Small intestine (tissue), 7 donors: ENCODE data around the gene HARS1. TPM values are rescaled to one million over a fixed set of nuclear protein-coding genes. Genes with fewer than 3 reads are reported as not detected.
A peak's percentile ranks its signal among the peaks of the same experiment; 100 is the strongest.
"Not testable (repeated sequence)": the region's sequence is repeated elsewhere in the genome, so short reads cannot be mapped to it uniquely, and the experiment has no call there.

Experiments
- DNase-seq, 2 donors: peaks; one replicate each; pipeline versions ENCODE4 v3.0.0 to v3.0.0-alpha.2; 2013
- FAIRE-seq: peaks from 2 replicates; lab custom pipeline; 2012; peaks lifted over from hg19 to GRCh38; lab: Jason Lieb, UNC
- H3K27ac ChIP-seq, 3 donors: one replicate each; pipeline ENCODE4 v1.5.1; 2013; ENCODE audit warnings: low read length in 2 of 3, mild to moderate bottlenecking in 2 of 3, control low read depth in 1 of 3, inconsistent platforms in 1 of 3, low read depth in 1 of 3, moderate library complexity in 1 of 3
- H3K27me3 ChIP-seq, 3 donors: one replicate each; pipeline ENCODE4 v1.6.1; 2013; ENCODE audit warnings: low read length in 3 of 3, inconsistent platforms in 1 of 3; ENCODE audit not compliant: control insufficient read depth in 3 of 3, insufficient read depth in 3 of 3
- H3K36me3 ChIP-seq, 3 donors: one replicate each; pipeline ENCODE4 v1.6.1; 2013; ENCODE audit warnings: low read length in 3 of 3, inconsistent platforms in 1 of 3, low read depth in 1 of 3, mild to moderate bottlenecking in 1 of 3, moderate library complexity in 1 of 3; ENCODE audit not compliant: control insufficient read depth in 3 of 3, insufficient read depth in 2 of 3
- H3K4me1 ChIP-seq, 3 donors: one replicate each; pipeline ENCODE4 v1.6.1; 2013; ENCODE audit warnings: low read length in 2 of 3, inconsistent platforms in 1 of 3, low read depth in 1 of 3, mild to moderate bottlenecking in 1 of 3, moderate library complexity in 1 of 3; ENCODE audit not compliant: control insufficient read depth in 3 of 3, insufficient read depth in 2 of 3
- H3K4me3 ChIP-seq, 3 donors: one replicate each; pipeline ENCODE4 v1.5.1; 2013; ENCODE audit warnings: low read length in 3 of 3, control low read depth in 1 of 3, inconsistent platforms in 1 of 3, low read depth in 1 of 3, mild to moderate bottlenecking in 1 of 3, moderate library complexity in 1 of 3
- H3K9me3 ChIP-seq, 2 donors: one replicate each; pipeline ENCODE4 v1.6.1; 2013; ENCODE audit warnings: low read depth in 1 of 2, low read length in 1 of 2; ENCODE audit not compliant: control insufficient read depth in 2 of 2, insufficient read depth in 1 of 2
- WGBS, 3 donors: extraction: QIAGEN DNeasy Blood & Tissue Kit; methylation state at CpG; one replicate each; pipeline ENCODE4 v1.1.7; 2013; 5-methylcytosine and 5-hydroxymethylcytosine counted together
- polyA plus RNA-seq, 4 donors: library from polyadenylated mRNA; stranded (reverse) in 3 of 4; unstranded in 1 of 4; fragments of 200-250 nt in 3 of 4; fragments of 120-200 nt in 1 of 4; gene quantifications; one replicate each; pipeline versions ENCODE4 v1.2.1 to v1.2.3, GENCODE V29; 2013
- donor health status: healthy with polysubstance abuse.
- donor health status: control.
- donor health status: control.
- donor health status: Bipolar disorder and iron deficiency.
- donor health status: healthy.

HARS1 gene
- polyA plus RNA-seq, 4 donors = 35.3 to 47.0 (median 40.7) TPM

DNA sequence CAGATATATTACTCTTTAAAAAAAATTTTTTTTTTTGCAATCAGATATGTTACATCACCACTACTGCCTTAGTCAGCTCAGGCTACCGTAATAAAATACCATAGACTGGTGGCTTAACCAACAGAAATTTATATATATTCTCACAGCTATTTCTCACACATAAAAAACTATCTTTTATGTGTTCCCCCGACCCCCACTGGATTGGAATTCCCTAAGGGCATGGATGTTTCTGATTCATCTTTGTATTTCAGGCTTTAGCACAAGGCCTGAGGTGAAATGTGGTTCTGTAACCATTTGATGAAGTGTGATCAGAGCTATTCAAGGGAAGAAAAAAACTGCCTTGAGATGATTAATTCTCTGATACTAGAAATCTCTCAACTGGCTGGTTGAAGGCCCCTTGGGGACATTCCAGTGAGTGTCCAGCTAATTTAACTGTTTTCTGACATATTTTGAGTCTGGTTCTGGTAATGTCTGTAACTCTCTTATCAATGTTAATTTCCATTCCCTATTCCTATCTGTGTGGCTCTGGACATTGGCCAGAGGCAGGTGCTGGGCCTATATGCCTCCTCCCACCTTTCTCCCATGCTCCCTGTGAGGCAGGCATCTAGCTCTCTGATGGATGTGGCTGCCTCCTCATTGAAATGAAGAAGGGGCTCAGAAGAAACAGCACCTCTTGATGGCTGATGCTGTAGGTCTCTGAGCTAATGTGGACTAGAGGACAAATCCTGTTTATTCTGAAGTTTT is 60.7 kb downstream of the HARS1 start:
- peaks cover 0 to 28% (median 0%) of the 10 kb centered on the region in 3 donors for H3K27me3 ChIP-seq
- H3K4me3 ChIP-seq = no peak overlapping the region
- peaks cover 2 to 6% (median 6%) of the 10 kb centered on the region in 3 donors for H3K4me1 ChIP-seq
- WGBS, 3 donors = 64 to 77% (median 68%) methylated on average over 2 of the region's 2 CpGs
- H3K27ac ChIP-seq = peak overlapping the region in 1 of 3 donors; percentile 27
- FAIRE-seq (no peak), DNase-seq (no peak)
- H3K9me3 ChIP-seq = peaks cover 0 to 11% of the 10 kb centered on the region in 2 donors
- no peaks in the 10 kb centered on the region for H3K36me3 ChIP-seq

DNA sequence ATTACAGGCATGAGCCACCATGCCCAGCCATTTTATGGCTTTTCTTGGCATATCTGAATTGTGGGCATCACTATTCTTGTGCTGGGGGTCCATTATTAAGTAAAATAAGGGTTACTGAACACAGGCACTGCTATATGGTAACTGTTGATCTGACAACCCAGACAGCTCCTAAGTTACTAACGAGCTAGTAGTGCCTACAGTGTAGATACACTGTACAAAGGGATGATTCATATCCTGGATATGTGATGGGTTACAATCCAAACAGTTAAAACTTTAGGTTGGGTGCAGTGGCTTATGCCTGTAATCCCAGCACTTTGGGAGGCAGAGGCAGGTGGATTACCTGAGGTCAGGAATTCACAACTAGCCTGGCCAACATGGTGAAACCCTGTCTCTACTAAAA is 62.5 kb downstream of the HARS1 start:
- WGBS, 3 donors = 71 to 88% (median 80%) methylated on average over 1 of the region's 1 CpG
- H3K4me3 ChIP-seq = no peak overlapping the region
- peaks cover 0 to 11% of the 10 kb centered on the region in 2 donors for H3K9me3 ChIP-seq
- FAIRE-seq = no peak
- peaks cover 0 to 25% (median 0%) of the 10 kb centered on the region in 3 donors for H3K27me3 ChIP-seq
- no peak overlapping the region for H3K27ac ChIP-seq
- H3K36me3 ChIP-seq = no peaks in the 10 kb centered on the region
- DNase-seq = no peak
- H3K4me1 ChIP-seq = peaks cover 2 to 6% (median 6%) of the 10 kb centered on the region in 3 donors

DNA sequence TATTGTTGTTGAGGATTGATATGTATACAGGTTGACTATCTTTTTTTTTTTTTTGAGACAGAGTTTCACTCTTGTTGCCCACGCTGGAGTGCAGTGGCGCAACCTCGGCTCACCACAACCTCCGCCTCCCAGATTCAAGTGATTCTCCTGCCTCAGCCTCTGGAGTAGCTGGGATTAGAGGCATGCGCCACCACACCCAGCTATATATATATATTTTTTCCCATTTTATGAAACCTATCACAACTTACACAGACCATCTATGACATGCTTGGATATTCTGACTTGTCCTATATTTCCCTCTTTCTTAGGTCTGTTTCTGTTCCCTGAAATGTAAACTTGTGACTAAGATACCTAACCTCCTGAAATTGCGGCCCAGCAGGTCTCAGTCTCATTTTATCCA is 63.2 kb downstream of the HARS1 start:
- 88 to 94% (median 91%) methylated on average over 6 of the region's 6 CpGs for WGBS, 3 donors
- Histone ChIP-seq H3K27me3 (peaks cover 0 to 22% (median 0%) of the 10 kb centered on the region in 3 donors), H3K9me3 (peaks cover 0 to 11% of the 10 kb centered on the region in 2 donors), H3K27ac (no peak overlapping the region), H3K4me1 (peaks cover 0 to 4% (median 3%) of the 10 kb centered on the region in 3 donors), H3K4me3 (no peak overlapping the region), H3K36me3 (no peaks in the 10 kb centered on the region)
- FAIRE-seq (no peak), DNase-seq (no peak)

DNA sequence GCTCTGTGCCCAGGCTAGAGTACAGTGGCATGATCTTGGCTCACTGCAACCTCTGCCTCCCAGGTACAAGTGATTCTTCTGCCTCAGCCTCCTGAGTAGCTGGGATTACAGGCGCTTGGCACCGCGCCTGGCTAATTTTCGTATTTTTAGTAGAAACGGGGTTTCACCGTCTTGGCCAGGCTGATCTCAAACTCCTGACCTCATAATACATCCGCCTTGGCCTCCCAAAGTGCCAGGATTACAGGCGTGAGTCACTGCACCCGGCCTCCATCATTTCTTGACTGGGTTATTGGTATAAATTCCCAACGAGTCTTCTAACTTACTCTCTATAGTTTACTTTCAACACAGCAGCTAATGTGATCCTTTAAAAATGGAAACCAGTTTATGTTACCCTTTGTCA is 66.3 kb downstream of the HARS1 start:
- H3K27me3 ChIP-seq, FAIRE-seq, H3K4me3 ChIP-seq, H3K36me3 ChIP-seq, DNase-seq, H3K4me1 ChIP-seq, H3K27ac ChIP-seq: not testable (repeated sequence)
- WGBS, 3 donors = 87 to 88% (median 88%) methylated on average over 10 of the region's 10 CpGs
- H3K9me3 ChIP-seq = peaks cover 0 to 11% of the 10 kb centered on the region in 2 donors

Other genes starting within 250 kb of the HARS1 start
- 10 to 100 TPM; 20.2 to 100.0 (median 60.7) TPM for gene EIF4EBP3, start 143.7 kb downstream of the HARS1 start, polyA plus RNA-seq
- 10 to 100 TPM; 19.0 to 49.9 (median 32.3) TPM for gene SRA1, start 133.9 kb downstream of the HARS1 start, polyA plus RNA-seq
- 10 to 100 TPM in 3 of 4 donors, 1 to 10 TPM in 1; 9.5 to 22.9 (median 17.4) TPM for gene APBB3, start 126.8 kb downstream of the HARS1 start, polyA plus RNA-seq
- gene SLC35A4, start 126.5 kb downstream of the HARS1 start, polyA plus RNA-seq = 10 to 100 TPM; 35.7 to 74.6 (median 57.9) TPM
- gene CD14, start 58.2 kb downstream of the HARS1 start, polyA plus RNA-seq = 10 to 100 TPM in 1 of 4 donors, 1 to 10 TPM in 3; 3.1 to 30.3 (median 8.5) TPM
- gene TMCO6, start 51.9 kb downstream of the HARS1 start, polyA plus RNA-seq = 10 to 100 TPM in 2 of 4 donors, 1 to 10 TPM in 2; 5.4 to 21.3 (median 9.9) TPM
- gene NDUFA2, start 43.7 kb downstream of the HARS1 start, polyA plus RNA-seq = 100 to 1,000 TPM in 3 of 4 donors, 10 to 100 TPM in 1; 86.0 to 414 (median 240) TPM
- 10 to 100 TPM; 60.0 to 96.6 (median 66.8) TPM for gene IK, start 43.5 kb downstream of the HARS1 start, polyA plus RNA-seq
- 10 to 100 TPM; 20.3 to 28.9 (median 22.4) TPM for gene WDR55, start 26.5 kb downstream of the HARS1 start, polyA plus RNA-seq
- 1 to 10 TPM in 3 of 4 donors, under 1 TPM in 1; 0.16 to 3.1 (median 1.9) TPM for gene DND1, start 17.8 kb downstream of the HARS1 start, polyA plus RNA-seq
- gene HARS2, start 85 bp upstream of the HARS1 start, polyA plus RNA-seq = 10 to 100 TPM; 21.8 to 38.0 (median 23.2) TPM
- 10 to 100 TPM; 50.3 to 79.2 (median 61.8) TPM for gene ZMAT2, start 9.1 kb upstream of the HARS1 start, polyA plus RNA-seq
- under 1 TPM in 2 of 4 donors, not detected in 2; 0.06 to 0.43 TPM for gene PCDHA1, start 94.8 kb upstream of the HARS1 start, polyA plus RNA-seq
- gene PCDHA2, start 103.5 kb upstream of the HARS1 start, polyA plus RNA-seq = under 1 TPM in 2 of 4 donors, not detected in 2; 0.06 to 0.07 TPM
- gene PCDHA3, start 109.7 kb upstream of the HARS1 start, polyA plus RNA-seq = under 1 TPM in 2 of 4 donors, not detected in 2; 0.10 to 0.28 TPM
- under 1 TPM in 2 of 4 donors, not detected in 2; 0.19 to 0.57 TPM for gene PCDHA4, start 115.7 kb upstream of the HARS1 start, polyA plus RNA-seq
- under 1 TPM in 2 of 4 donors, not detected in 2; 0.07 to 0.19 TPM for gene PCDHA5, start 130.2 kb upstream of the HARS1 start, polyA plus RNA-seq
- gene PCDHA6, start 136.6 kb upstream of the HARS1 start, polyA plus RNA-seq = under 1 TPM in 2 of 4 donors, not detected in 2; 0.12 to 0.27 TPM
- gene PCDHA7, start 142.9 kb upstream of the HARS1 start, polyA plus RNA-seq = under 1 TPM in 2 of 4 donors, not detected in 2; 0.06 to 0.07 TPM
- gene PCDHA8, start 149.8 kb upstream of the HARS1 start, polyA plus RNA-seq = under 1 TPM in 2 of 4 donors, not detected in 2; 0.04 to 0.06 TPM
- under 1 TPM in 2 of 4 donors, not detected in 2; 0.01 to 0.06 TPM for gene PCDHA9, start 157.0 kb upstream of the HARS1 start, polyA plus RNA-seq
- under 1 TPM in 2 of 4 donors, not detected in 2; 0.04 to 0.13 TPM for gene PCDHA10, start 164.5 kb upstream of the HARS1 start, polyA plus RNA-seq
- gene PCDHA11, start 177.6 kb upstream of the HARS1 start, polyA plus RNA-seq = under 1 TPM in 2 of 4 donors, not detected in 2; 0.09 to 0.21 TPM
- under 1 TPM in 2 of 4 donors, not detected in 2; 0.01 to 0.03 TPM for gene PCDHA12, start 183.9 kb upstream of the HARS1 start, polyA plus RNA-seq
- gene PCDHA13, start 190.8 kb upstream of the HARS1 start, polyA plus RNA-seq = under 1 TPM in 2 of 4 donors, not detected in 2; 0.03 to 0.06 TPM
- gene PCDHAC1, start 234.9 kb upstream of the HARS1 start, polyA plus RNA-seq = under 1 TPM in 2 of 4 donors, not detected in 2; 0.10 to 0.27 TPM